SU-DHL-6 (cell line): Measurements from ENCODE around the gene HOXB7.

Experiments
- H2AFZ ChIP-seq: fragments of 200-600 bp; sonication (generic); 2 replicates; pipeline ENCODE4 v1.6.1; 2014; ENCODE audit warnings: low read depth, mild to moderate bottlenecking, moderate library complexity, mixed read lengths, antibody characterized with exemption, low read length; ENCODE audit not compliant: severe bottlenecking
- H3F3A ChIP-seq: fragments of 200-600 bp; shearing (Covaris generic); 2 replicates; pipeline ENCODE4 v1.6.0; 2016; ENCODE audit warnings: antibody characterized with exemption, mild to moderate bottlenecking; ENCODE audit not compliant: insufficient read depth
- H3K27ac ChIP-seq: fragments of 200-600 bp; sonication (generic); 2 replicates; pipeline ENCODE4 v1.5.1; 2016; ENCODE audit warnings: low read depth, mild to moderate bottlenecking, low read length, moderate library complexity, mixed read lengths
- H3K27me3 ChIP-seq: fragments of 200-600 bp; sonication (generic), shearing (Covaris generic); 2 replicates; pipeline ENCODE4 v1.6.0; 2014; ENCODE audit warnings: mild to moderate bottlenecking, low read length
- H3K36me3 ChIP-seq: fragments of 200-600 bp; sonication (generic); 2 replicates; pipeline ENCODE4 v1.6.1; 2014; ENCODE audit warnings: mild to moderate bottlenecking, low read length, mixed read lengths
- H3K4me2 ChIP-seq: fragments of 300-600, 200-600 bp; shearing (Covaris generic), sonication (generic); 2 replicates; pipeline ENCODE4 v1.6.0; 2014; ENCODE audit warnings: low read length, low read depth, mild to moderate bottlenecking; ENCODE audit not compliant: poor library complexity, severe bottlenecking
- H3K4me3 ChIP-seq: fragments of 200-600 bp; sonication (generic); 2 replicates; pipeline ENCODE4 v1.5.1; 2014; ENCODE audit warnings: antibody characterized with exemption, low read length, mild to moderate bottlenecking, mixed read lengths; ENCODE audit not compliant: insufficient read depth, poor library complexity, severe bottlenecking
- H3K79me2 ChIP-seq: fragments of 200-600 bp; sonication (generic); 2 replicates; pipeline ENCODE4 v1.6.1; 2014; ENCODE audit warnings: mild to moderate bottlenecking, low read length, moderate library complexity; ENCODE audit not compliant: insufficient read depth
- H3K9ac ChIP-seq: fragments of 200-600 bp; sonication (generic); 2 replicates; pipeline ENCODE4 v1.7.0; 2014; ENCODE audit warnings: mild to moderate bottlenecking, low read length
- H3K9me2 ChIP-seq: fragments of 200-600 bp; sonication (generic); replicated peaks from 2 replicates; pipeline ENCODE4 v1.6.1; 2014; ENCODE audit warnings: low read length; ENCODE audit not compliant: insufficient read depth
- H3K9me3 ChIP-seq: fragments of 200-600 bp; sonication (generic); 2 replicates; pipeline ENCODE4 v1.6.1; 2014; ENCODE audit warnings: low read length, mixed read lengths; ENCODE audit not compliant: insufficient read depth
- H4K20me1 ChIP-seq: fragments of 200-600 bp; sonication (generic); 2 replicates; pipeline ENCODE4 v1.6.1; 2014; ENCODE audit warnings: low read depth, mild to moderate bottlenecking, antibody characterized with exemption, low read length, moderate library complexity, mixed read lengths
- EZH2phosphoT487 ChIP-seq: fragments of 200-600 bp; sonication (generic), shearing (Covaris generic); conservative IDR thresholded peaks from 2 replicates; pipeline ENCODE4 v1.6.1; 2018; ENCODE audit warnings: mild to moderate bottlenecking, antibody characterized with exemption, low read length, moderate library complexity, mixed read lengths
- TF ChIP-seq, protein P1 (sequence below): fragments of 200-600 bp; sonication (generic); IDR thresholded peaks from one replicate; pipeline ENCODE4 v1.5.1; 2017; ENCODE audit warnings: antibody characterized with exemption, mild to moderate bottlenecking, low read length, moderate library complexity; ENCODE audit not compliant: insufficient read depth, poor library complexity, severe bottlenecking

HOXB7 gene

DNA sequence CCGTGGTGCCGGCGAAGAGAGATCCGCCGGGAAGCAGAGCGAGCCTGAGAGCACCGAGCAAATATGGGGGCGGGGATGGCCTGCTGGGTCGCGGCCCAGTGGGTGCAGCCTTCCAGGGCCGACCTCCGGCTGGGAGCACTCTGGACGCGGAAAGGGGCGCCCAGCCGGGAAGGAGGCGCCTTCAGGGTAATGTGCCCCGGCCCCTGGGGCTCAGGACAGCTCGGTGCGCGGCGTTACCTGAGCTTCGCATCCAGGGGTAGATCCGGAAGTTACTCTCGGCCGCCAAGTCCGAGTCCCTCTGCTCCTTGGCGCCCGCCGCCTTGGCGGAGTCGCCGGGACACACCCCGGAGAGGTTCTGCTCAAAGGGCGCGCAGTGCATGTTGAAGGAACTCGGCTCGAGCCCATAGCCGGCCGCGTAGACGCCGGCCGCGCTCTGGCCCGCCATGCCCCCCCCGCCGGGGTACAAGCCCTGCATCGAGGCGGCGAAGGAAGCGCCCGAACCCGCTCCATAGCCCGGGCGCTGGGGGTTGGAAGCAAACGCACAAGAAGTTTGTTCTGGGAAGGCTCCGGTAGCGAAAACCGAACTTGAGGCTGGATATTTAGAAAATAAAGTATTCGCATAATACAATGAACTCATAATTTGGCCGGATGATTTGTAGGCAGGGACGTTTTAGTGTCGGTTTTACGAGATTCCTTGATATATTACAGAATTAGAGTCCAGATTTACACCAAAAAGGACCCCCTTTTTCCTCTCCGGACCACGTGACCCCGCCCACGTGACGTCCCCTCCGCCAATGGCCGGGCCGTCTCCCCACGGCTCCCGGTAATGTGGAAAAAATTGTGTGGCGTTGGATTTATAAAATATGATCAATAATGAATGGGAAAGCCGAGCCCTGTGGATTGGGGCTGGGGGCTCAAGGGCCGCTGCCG is at the start of gene HOXB7:
HOXB7 (minus strand) TSS at position 736 of the 930 bp plus-strand sequence; CDS start at position 637, 99 bp downstream.
- H3K9me3 ChIP-seq, result no peaks in the 10 kb centered on the region
- no peaks in the 10 kb centered on the region for H3K36me3 ChIP-seq
- peak within 1 kb of the TSS; percentile 73 for H3K9ac ChIP-seq
- H3F3A ChIP-seq, result no peaks in the 10 kb centered on the region
- H3K27ac ChIP-seq, result no peak within 1 kb of the TSS
- no peaks in the 10 kb centered on the region for H3K9me2 ChIP-seq
- peak within 1 kb of the TSS; percentile 84 for H3K4me2 ChIP-seq
- TF ChIP-seq, protein P1, sequence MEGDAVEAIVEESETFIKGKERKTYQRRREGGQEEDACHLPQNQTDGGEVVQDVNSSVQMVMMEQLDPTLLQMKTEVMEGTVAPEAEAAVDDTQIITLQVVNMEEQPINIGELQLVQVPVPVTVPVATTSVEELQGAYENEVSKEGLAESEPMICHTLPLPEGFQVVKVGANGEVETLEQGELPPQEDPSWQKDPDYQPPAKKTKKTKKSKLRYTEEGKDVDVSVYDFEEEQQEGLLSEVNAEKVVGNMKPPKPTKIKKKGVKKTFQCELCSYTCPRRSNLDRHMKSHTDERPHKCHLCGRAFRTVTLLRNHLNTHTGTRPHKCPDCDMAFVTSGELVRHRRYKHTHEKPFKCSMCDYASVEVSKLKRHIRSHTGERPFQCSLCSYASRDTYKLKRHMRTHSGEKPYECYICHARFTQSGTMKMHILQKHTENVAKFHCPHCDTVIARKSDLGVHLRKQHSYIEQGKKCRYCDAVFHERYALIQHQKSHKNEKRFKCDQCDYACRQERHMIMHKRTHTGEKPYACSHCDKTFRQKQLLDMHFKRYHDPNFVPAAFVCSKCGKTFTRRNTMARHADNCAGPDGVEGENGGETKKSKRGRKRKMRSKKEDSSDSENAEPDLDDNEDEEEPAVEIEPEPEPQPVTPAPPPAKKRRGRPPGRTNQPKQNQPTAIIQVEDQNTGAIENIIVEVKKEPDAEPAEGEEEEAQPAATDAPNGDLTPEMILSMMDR, result no peak
- no peak for TF ChIP-seq EZH2phosphoT487
- H3K4me3 ChIP-seq, result peak within 1 kb of the TSS; percentile 68
- H3K27me3 ChIP-seq, result no peaks in the 10 kb centered on the region
- H4K20me1 ChIP-seq, result no peaks in the 10 kb centered on the region
- no peaks in the 10 kb centered on the region for H3K79me2 ChIP-seq
- H2AFZ ChIP-seq, result peak within 1 kb of the TSS; percentile 97

DNA sequence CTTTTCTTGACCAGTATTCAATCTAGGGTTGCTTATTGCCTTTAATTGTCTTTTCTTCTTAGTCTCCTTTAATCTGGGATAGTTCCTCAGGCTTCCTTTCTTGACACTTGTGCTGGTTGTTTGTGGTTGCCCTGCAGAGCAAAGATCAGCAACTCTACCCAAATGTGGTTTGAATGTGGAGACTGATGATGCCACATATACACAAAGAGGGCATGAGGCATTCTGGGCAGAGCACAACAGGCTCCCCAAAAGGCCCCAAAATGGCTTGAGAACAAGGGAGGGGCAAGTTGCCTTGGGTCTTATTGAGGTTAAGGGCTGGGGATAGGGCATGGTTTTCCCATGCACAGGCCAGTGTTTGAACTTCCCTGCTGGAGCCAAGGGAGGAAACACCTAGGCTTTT is 45.1 kb upstream of the HOXB7 start:
- no peaks in the 10 kb centered on the region for H3K36me3 ChIP-seq
- H2AFZ ChIP-seq, result no peak overlapping the region
- no peak overlapping the region for H3K27ac ChIP-seq
- no peaks in the 10 kb centered on the region for H4K20me1 ChIP-seq
- no peaks in the 10 kb centered on the region for H3K9me2 ChIP-seq
- TF ChIP-seq, protein P1, result no peak
- no peak for TF ChIP-seq EZH2phosphoT487
- H3K9me3 ChIP-seq, result no peaks in the 10 kb centered on the region
- H3K79me2 ChIP-seq, result no peaks in the 10 kb centered on the region
- H3K27me3 ChIP-seq, result no peaks in the 10 kb centered on the region
- no peak overlapping the region for H3K4me3 ChIP-seq
- H3K4me2 ChIP-seq, result no peak overlapping the region
- no peak overlapping the region for H3K9ac ChIP-seq
- H3F3A ChIP-seq, result no peaks in the 10 kb centered on the region

GRCh38 chr17:48649741-48650140 is 38.9 kb upstream of the HOXB7 start:
- no peak for TF ChIP-seq EZH2phosphoT487
- TF ChIP-seq, protein P1, result no peak
- no peak overlapping the region for H3K4me2 ChIP-seq
- H3K79me2 ChIP-seq, result no peaks in the 10 kb centered on the region
- H3K27ac ChIP-seq, result no peak overlapping the region
- H3K27me3 ChIP-seq, result no peaks in the 10 kb centered on the region
- H4K20me1 ChIP-seq, result no peaks in the 10 kb centered on the region
- H3K9me2 ChIP-seq, result no peaks in the 10 kb centered on the region
- no peak overlapping the region for H2AFZ ChIP-seq
- H3F3A ChIP-seq, result no peaks in the 10 kb centered on the region
- no peak overlapping the region for H3K4me3 ChIP-seq
- H3K9ac ChIP-seq, result no peak overlapping the region
- H3K9me3 ChIP-seq, result no peaks in the 10 kb centered on the region
- H3K36me3 ChIP-seq, result no peaks in the 10 kb centered on the region
